Loucy (cell line): ENCODE results near the gene ZNF277.
A peak's percentile ranks its signal among the peaks of the same experiment; 100 is the strongest.

ENCODE experiments used
- H2AFZ ChIP-seq: fragments of 200-600 bp; sonication (generic); 2 replicates; pipeline ENCODE4 v1.6.0; 2016; ENCODE audit warnings: antibody characterized with exemption, mild to moderate bottlenecking, low read length, moderate library complexity
- H3F3A ChIP-seq: fragments of 200-600 bp; 2 replicates; pipeline ENCODE4 v1.6.0; 2016; ENCODE audit warnings: antibody characterized with exemption, low read depth, mild to moderate bottlenecking
- H3K27me3 ChIP-seq: fragments of 200-600 bp; sonication (generic); 2 replicates; pipeline ENCODE4 v1.6.1; 2014; ENCODE audit warnings: low read length, mild to moderate bottlenecking; ENCODE audit not compliant: insufficient read depth, poor library complexity, severe bottlenecking
- H3K36me3 ChIP-seq: fragments of 200-600 bp; sonication (generic); 2 replicates; pipeline ENCODE4 v1.6.1; 2016; ENCODE audit warnings: low read length; ENCODE audit not compliant: insufficient read depth
- H3K4me1 ChIP-seq: fragments of 200-600 bp; sonication (generic); 2 replicates; pipeline ENCODE4 v1.5.1; 2014; ENCODE audit warnings: low read length, mild to moderate bottlenecking; ENCODE audit not compliant: insufficient read depth, poor library complexity, severe bottlenecking
- H3K4me2 ChIP-seq: fragments of 200-600 bp; sonication (generic); 2 replicates; pipeline ENCODE4 v1.6.0; 2014; ENCODE audit warnings: antibody characterized with exemption, low read length, low read depth, mild to moderate bottlenecking; ENCODE audit not compliant: poor library complexity, severe bottlenecking
- H3K4me3 ChIP-seq: fragments of 200-600 bp; sonication (generic); 2 replicates; pipeline ENCODE4 v1.5.1; 2014; ENCODE audit warnings: low read length, mild to moderate bottlenecking, mixed read lengths; ENCODE audit not compliant: poor library complexity, severe bottlenecking
- H3K79me2 ChIP-seq: fragments of 200-600 bp; sonication (generic); 2 replicates; pipeline ENCODE4 v1.6.1; 2014; ENCODE audit warnings: low read length; ENCODE audit not compliant: insufficient read depth
- H3K9ac ChIP-seq: fragments of 200-600 bp; sonication (generic); 2 replicates; pipeline ENCODE4 v1.6.0; 2014; ENCODE audit warnings: mild to moderate bottlenecking, low read depth, low read length, moderate library complexity; ENCODE audit not compliant: poor library complexity, severe bottlenecking
- H3K9me2 ChIP-seq: fragments of 200-600 bp; sonication (generic); replicated peaks from 2 replicates; pipeline ENCODE4 v1.6.1; 2016; ENCODE audit warnings: low read depth, low read length, mixed read lengths
- H3K9me3 ChIP-seq: fragments of 200-600 bp; sonication (generic); 2 replicates; pipeline ENCODE4 v1.6.1; 2014; ENCODE audit warnings: mild to moderate bottlenecking, antibody characterized with exemption, low read length, low read depth; ENCODE audit not compliant: insufficient read depth
- H4K20me1 ChIP-seq: fragments of 200-600 bp; sonication (generic); 2 replicates; pipeline ENCODE4 v1.6.0; 2014; ENCODE audit warnings: antibody characterized with exemption, low read length, mild to moderate bottlenecking; ENCODE audit not compliant: insufficient read depth, poor library complexity, severe bottlenecking
- CTCF ChIP-seq: fragments of 200-600 bp; sonication (generic); conservative IDR thresholded peaks from 2 replicates; pipeline ENCODE4 v1.5.1; 2014; ENCODE audit warnings: mild to moderate bottlenecking, antibody characterized with exemption, low read length
- EZH2phosphoT487 ChIP-seq: fragments of 200-600 bp; IDR thresholded peaks from 2 replicates; pipeline ENCODE4 v1.6.1; 2018; ENCODE audit warnings: antibody characterized with exemption, mild to moderate bottlenecking, moderate library complexity, borderline replicate concordance

The ZNF277 gene

GRCh38 chr7:112262036-112262435 is 55.5 kb downstream of the ZNF277 start:
- Histone ChIP-seq H3K4me3 (no peak overlapping the region), H3K4me2 (no peak overlapping the region), H3K27me3 (no peaks in the 10 kb centered on the region), H3K9me2 (no peaks in the 10 kb centered on the region), H4K20me1 (peaks cover 15% of the 10 kb centered on the region), H3K9ac (no peak overlapping the region), H3K36me3 (no peaks in the 10 kb centered on the region), H3K79me2 (peaks cover 55% of the 10 kb centered on the region), H3F3A (0 out of 2 replicates have a peak, but pooled peaks cover 13% of the 10 kb centered on the region), H3K4me1 (peaks cover 58% of the 10 kb centered on the region), H3K9me3 (no peaks in the 10 kb centered on the region), H2AFZ (no peak overlapping the region)
- TF ChIP-seq EZH2phosphoT487 (no peak), CTCF (no peak)

- peaks cover 20% of the 10 kb centered on the region for H4K20me1 ChIP-seq
- no peaks in the 10 kb centered on the region for H3K36me3 ChIP-seq
- H3K9ac ChIP-seq, result no peak overlapping the region
- H3K4me1 ChIP-seq, result peaks cover 68% of the 10 kb centered on the region
- no peak overlapping the region for H2AFZ ChIP-seq
- 0 out of 2 replicates have a peak, but pooled peaks cover 13% of the 10 kb centered on the region for H3F3A ChIP-seq
- H3K27me3 ChIP-seq, result no peaks in the 10 kb centered on the region
- no peak overlapping the region for H3K4me3 ChIP-seq
- TF ChIP-seq EZH2phosphoT487 (no peak), CTCF (no peak)
- no peaks in the 10 kb centered on the region for H3K9me2 ChIP-seq
- H3K9me3 ChIP-seq, result no peaks in the 10 kb centered on the region
- H3K4me2 ChIP-seq, result peak overlapping the region; percentile 46
- H3K79me2 ChIP-seq, result peaks cover 53% of the 10 kb centered on the region
Observed at GRCh38 chr7:112262855-112263487, 56.5 kb downstream of the ZNF277 start.

- Histone ChIP-seq H3K9me2 (no peaks in the 10 kb centered on the region), H3F3A (0 out of 2 replicates have a peak, but pooled peaks cover 13% of the 10 kb centered on the region), H3K4me2 (peak overlapping the region; percentile 46), H3K4me1 (peaks cover 73% of the 10 kb centered on the region), H4K20me1 (peaks cover 20% of the 10 kb centered on the region), H3K79me2 (peaks cover 54% of the 10 kb centered on the region), H3K9me3 (no peaks in the 10 kb centered on the region), H3K36me3 (no peaks in the 10 kb centered on the region), H3K4me3 (no peak overlapping the region), H2AFZ (no peak overlapping the region), H3K9ac (no peak overlapping the region), H3K27me3 (no peaks in the 10 kb centered on the region)
- no peak for TF ChIP-seq EZH2phosphoT487
- TF ChIP-seq CTCF, result no peak
Observed at GRCh38 chr7:112263519-112263918, 57.0 kb downstream of the ZNF277 start.
